Kasumi-1 (cell line): ENCODE data around the gene DBNL.
A peak's percentile ranks its signal among the peaks of the same experiment; 100 is the strongest.

Experiments
- DNase-seq, 2 experiments: peaks; one replicate each; lab custom pipeline; 2025; lab: John Stamatoyannopoulos, UW

The DBNL gene

DNA sequence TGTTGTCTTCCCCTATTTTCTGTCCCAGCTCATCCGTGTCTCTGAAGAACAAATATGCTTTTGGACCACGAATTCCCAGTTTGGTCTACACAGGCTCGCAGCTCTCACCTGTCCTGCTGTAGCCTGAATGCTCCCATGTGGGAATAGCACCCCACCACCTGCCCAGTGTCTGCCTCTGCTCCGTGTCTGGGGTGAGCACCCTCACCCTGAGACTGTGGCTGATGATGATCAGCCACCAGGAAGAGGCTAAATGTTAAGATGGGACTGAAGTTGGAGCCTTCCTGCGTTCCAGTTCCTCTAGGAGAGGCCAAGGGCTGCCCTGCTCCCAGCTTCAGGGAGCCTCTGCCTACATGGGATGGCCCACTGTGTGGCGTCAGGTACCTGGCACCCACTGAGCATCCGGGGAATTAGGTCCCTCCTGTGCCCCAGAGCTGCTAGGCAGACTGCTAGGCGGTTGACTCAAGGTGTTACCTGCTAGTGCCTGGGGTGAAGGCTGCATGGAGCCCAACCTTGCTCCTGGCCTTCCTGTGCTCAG, 17.2 kb downstream of the DBNL start:
- no peak for DNase-seq

DNA sequence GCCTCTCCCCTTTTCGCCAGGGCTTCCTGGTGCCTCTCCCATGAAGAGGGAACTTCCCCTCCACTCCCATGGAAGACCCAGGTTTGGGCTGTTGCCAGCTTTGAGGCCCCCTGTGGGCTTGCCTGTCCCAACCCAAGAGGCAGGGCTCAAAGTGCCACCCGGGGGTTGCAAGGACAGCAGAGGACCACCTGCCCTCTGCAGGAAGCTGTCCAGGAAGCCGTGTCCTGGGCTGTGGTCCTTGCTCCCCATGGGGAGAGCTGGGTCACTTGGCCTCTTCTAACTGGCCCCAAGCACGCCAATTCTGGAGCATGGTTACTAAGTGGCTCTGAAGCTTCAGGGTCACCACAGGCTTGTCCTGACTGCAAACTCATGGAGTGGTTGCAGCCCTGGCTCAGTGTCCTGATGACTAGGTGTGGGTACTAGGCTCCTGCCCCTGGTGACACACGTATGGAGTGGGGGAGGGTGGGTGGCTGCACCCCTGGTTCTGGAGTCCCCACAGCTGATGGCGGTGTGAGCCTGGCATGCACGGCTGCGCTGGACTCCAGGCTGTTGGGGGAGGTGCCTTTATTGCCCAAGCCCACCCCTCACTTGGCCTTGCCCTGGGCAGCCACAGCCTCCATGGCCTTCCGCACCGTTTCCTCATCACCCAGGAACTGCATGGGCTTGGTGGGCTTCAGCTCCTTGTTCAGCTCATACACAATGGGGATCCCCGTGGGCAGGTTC, 17.8 kb downstream of the DBNL start:
- DNase-seq = no peak

DNA sequence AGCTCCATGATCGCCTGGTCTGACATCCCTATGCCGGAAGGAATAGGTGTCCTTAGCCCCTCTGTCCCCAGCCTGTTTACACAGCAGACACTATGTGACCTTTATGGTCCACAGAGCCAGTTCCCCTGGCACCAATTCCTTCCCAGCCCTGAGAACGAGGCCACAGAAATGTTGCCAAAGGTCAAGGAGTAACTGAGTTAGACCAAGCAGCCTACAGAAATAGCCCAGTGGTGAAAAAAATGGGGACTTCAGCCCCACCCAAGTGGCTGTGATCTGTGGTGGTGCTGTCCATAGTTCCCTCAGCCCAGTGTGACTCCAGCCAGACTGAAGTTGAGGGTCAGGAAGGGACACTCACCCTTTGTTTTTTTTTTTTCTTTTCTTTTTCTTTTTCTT, 18.4 kb downstream of the DBNL start:
- DNase-seq = no peak

DNA sequence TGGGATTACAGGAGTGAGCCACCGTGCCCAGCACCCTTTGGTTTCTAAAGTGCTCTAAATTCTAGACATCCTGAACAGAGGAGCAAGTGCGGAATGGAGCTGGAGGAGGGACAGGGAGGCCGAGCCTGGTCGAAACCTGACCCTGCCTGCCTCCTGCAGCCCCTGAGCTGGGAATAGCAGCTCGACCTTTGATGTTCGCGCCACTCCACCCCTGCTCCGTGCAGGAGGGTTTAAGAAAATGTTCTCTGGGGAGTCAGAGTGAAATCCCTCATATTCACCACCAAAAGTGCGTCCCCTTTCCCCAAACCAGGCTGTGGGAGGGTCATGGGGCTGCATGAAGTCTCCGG, 19.0 kb downstream of the DBNL start:
- DNase-seq = no peak

DNA sequence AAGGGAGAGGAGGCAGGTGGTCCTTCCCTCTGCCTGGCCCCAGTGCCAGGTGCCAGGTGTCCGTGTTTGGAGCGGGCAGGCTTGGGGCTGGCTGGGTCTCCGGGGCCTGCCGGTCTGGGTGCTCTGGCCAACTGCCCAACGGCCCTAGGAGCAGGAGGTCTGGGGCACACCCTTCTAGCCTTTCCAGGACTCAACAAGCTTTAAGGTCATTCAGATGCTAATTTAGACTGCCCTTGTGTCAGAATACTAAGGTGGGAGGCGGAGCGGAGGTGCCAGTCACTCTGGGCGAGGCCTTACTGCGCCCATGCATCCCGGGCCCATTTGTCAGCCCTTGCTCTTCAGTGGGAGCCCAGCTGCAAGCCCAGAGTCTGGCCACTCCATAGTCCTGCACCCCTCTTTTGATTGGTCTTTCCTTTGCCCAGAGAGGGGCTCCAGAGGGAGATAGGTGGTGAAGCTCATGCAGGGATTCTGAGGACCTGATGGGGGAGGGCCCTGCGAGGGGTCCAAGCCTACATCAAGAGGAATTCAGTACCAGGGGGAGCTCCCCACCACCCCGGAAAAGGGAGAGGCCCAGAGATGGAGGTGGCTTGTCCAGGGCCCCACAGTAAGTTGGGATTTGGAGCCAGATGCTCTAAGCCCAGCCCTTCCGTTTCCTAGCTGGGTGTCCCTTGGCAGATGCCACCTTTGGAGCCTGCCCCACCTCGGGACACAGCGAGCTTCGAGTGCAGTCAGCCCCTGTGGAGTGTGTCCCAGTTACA, 19.6 kb downstream of the DBNL start:
- no peak for DNase-seq

DNA sequence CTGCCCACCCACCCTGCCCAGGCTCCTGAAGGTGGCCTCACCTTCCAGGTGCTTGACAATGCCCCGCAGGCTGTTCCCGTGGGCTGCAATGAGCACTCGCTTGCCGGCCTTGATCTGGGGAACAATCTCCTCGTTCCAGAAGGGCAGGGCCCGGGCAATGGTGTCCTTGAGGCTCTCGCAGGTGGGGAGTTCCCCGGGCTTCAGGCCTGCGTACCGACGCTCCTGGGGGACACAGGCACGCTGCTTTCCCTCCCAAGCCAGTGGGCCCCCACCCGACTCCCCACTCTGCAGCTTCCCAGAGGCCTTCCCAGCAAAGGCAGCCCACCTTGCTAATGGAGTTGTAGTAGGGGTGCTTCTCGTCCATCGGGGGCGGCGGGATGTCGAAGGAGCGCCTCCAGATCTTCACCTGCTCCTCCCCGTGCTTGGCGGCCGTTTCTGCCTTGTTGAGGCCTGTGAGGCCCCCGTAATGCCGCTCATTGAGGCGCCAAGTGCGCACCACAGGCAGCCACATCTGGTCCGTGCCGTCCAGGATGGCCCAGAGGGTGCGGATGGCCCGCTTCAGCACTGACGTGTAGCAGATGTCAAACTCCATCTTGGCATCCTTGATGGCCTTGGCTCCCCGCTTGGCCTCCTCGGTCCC, 20.4 kb downstream of the DBNL start:
- DNase-seq = no peak

DNA sequence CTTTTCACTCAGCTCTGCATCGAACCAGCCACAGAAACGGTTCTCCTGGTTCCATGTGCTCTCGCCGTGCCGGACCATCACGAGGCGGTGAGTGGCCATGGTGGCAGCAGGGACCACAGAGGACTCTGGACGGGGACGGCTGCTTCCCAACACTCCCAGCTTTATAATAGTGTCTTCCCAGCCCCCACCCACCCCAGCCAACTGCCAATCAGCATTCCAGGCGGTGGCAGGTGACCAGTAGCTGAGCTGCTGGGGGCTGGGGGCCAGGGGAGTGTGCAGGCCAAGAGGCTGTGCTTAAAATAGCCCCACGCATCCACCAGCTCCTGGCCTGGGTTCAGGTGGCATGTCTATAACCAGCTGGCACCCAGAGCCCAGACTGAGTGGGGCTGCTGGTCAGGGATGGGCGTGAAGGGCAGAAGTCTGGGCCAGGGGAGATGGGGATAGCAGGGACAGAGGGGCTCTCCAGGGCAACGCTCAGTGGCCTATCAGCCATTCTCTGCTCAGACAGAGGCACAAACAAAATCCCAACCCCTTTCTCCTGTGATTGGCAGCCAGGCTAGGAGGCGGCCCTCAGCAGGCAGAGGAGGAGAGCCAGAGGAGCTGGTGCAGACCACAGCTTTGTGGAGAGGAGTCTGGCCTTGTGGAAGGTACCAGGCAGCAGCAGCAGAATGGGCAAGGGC, 21.1 kb downstream of the DBNL start, which contains the start of gene PGAM2:
Gene PGAM2, minus strand, starts transcription at position 137 of the 680 bp plus-strand sequence. Its CDS starts 38 bp downstream, at position 99.
- DNase-seq = peak in 1 of 2 experiments; percentile 14

DNA sequence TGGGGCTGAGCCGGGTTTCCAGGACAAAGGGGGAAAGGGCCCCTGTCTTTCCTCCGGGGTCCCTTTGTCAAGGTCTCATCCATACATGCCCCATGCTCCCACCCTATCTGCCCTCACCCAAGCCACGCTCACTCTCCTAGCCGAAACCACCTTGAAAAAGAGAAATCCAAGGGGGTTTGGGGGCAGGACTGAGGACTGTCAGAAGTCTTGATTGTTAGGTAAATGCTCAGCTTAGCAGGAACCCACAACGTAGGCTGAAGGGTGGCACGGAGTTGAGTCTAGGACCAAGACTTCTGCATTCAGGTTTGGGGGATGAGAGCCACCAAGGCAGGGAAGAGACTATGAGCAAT, 21.6 kb downstream of the DBNL start:
- DNase-seq = no peak

DNA sequence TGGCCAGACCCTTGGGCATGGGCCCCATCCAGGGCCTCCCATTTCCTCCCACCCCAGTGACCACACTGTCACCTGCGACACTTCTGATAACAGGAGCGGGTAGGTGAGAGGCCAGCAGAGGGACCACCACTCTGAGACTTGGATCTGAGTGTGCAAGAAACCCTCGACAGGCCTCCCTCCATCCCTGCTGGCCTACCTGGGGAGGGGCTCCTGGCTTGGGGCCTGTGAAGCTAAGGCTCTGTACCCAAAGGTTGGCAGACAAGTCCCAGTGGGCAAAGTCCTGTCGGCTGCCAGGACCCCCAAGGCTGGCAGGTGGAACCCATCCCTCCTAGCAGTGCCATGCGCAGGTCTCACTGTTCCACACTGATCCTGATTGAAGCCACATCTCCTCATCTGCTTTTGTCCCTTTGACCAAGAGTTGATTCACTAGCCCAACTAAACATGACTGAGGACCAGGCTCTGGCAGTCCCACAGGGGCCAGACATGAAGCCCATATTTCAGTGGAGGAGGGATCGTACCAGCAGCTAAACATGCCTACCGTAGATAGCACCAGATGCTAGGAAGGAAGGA, 22.1 kb downstream of the DBNL start:
- DNase-seq = no peak

DNA sequence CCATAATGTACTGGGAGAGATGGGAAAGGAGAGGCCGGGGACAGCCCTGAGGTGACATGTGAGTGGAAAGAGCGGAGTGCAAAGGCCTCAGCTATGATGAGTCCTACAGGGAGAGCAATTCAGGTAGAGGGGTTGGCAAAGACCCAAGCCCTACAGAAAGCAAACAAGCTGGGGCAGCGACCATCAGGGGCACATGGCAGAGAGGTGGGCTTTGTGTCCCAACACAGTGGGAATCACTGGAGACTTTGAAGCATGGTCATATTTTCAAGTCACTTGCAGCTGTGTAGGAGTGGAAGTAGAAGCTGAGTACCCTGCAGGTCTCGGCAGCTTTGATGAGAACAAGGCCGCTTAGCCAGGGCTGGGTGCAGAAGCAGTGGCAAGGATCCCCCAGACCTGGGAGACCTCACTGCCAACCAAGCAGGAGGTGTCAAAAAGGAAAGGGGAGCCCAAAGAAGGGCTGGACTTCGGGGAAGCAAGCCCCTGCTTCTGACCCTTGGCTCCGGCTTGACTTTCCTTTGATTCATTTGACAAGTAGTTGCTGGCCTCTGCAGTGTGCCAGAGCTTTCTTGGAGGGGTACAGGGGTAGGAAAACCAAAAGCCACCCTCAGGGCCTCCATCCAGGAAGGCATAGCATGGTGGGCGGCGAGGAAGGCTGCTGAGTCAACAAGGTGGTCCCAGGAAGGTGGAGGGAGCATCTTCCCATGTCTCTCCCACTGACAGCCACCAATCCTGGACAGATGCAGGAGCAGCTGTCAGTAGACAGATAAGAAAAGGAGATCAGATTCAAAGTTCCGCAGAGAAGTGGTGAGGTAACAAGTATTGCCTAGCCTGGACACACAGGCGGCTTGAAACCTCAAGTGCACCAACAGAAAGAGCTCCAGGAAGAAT, 22.8 kb downstream of the DBNL start:
- no peak for DNase-seq

DNA sequence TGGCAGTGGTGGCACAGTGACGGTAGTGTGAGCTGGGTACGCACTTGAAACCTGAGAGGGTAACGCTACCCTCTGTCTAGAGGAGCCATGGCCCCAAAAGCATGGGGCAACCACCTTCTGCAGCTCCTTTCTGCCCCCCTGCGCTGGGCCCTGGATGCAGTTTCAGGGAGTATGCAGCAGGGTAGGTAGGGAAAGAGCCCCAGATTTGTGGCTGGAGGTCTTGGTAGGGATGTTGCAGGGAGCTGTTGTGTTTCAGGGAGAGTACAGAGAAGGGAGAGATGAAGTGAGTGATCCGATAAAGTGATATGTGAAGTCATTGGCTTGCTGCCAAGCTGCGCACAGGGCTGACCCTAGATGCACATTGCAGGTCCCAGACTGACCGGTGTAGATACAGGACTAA, 23.6 kb downstream of the DBNL start:
- no peak for DNase-seq

DNA sequence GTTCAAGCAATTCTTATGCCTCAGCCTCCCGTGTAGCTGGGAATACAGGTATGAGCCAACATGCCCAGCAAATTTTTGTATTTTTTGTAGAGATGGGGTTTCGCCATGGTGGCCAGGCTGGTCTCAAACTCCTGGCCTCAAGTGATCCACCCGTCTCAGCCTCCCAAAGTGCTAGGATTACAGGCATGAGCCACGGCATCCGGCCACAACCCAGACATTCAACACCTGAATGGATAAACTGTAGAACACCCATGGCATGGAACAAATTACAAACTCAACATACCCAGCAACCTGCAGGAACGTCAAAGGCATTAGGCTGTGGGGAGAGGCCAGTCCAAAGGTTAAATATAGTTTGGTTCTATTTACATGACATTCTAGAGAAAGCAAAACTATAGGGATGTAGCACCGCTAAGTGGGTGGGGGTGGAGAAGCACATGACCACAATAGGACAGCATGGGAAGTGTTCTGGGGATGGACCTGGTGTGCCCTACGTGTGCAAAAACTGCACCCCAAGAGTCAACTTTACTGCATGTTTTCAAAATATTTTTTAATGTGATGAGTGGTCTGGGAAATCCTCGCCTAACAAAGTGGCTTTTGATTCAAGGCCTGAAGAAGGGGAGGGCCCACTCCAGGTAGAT, 27.3 kb downstream of the DBNL start:
- DNase-seq = no peak

DNA sequence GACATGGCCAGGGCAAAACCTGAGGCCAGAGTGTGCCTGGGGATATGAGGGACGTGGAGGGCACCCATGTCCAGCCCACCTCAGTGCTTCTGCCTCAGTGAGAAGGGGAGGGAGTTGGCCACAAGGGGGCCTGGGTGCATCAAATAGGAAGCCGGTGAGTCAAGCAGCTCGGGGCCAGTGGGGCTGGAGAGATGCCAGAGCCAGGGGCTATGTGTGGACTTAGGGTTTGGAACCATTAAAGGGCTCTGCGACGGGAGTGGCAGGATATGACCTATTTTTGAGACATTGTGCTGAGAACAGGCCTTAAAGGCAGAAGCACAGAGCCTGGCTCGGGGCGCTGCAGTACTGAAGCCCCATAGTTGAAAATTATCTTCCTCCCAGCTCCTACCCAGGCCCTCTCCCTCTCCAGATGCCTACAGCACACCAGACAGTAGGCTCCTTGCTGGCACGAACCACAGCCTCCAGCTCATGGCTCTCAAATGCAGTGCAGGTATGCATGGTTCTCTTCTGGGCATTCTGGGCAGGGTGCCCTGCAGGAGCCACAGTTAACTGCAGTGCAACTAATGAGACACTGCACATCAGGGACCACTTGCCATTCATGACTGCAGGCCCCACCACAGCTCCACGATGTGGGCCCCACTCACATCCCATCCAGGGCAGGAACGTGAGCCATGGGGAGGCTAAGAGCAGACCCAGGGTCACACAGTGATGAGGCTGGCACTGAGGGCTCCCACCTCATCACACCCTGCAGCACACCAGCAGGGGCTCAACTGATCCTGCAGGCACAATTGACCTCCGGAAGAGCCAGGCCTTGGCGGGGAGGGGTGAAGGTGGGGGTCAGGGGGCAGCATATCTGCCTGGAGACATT, 28.1 kb downstream of the DBNL start:
- peak; percentile 70 to 84 for DNase-seq

DNA sequence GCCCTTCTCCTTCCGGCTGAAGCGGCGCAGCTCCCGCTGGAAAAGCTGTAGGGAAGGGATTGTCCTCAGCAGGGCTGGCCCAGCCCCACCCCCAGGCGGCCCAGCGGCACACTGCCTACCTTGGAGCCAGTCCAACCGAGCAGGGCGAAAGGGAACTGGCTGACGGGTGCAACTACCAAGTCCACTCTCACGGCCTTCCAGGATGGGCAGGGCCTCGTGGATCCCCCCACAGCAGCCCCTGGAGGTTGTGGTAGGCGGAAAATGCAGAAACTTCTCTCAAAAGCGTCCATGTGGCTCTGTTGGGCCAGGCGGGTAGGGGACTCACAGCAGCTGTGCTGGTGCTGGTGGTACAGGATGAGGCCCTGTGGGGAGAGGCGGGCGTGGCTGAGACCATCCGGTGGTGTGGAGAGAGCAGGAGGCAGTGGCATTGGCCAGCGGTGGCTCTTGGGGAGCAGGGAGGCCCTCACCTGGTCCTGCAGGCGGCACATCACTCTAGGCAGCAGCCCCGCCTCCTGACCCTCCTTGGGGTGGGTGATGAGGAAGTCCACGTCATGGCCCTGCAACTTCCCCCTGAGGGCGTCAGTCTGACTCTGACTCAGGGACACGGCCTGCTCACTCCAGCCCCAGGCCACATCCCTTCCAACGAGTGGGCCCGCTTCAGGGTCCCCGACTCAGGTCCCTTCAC, 29.3 kb downstream of the DBNL start:
- peak; percentile 54 to 82 for DNase-seq

DNA sequence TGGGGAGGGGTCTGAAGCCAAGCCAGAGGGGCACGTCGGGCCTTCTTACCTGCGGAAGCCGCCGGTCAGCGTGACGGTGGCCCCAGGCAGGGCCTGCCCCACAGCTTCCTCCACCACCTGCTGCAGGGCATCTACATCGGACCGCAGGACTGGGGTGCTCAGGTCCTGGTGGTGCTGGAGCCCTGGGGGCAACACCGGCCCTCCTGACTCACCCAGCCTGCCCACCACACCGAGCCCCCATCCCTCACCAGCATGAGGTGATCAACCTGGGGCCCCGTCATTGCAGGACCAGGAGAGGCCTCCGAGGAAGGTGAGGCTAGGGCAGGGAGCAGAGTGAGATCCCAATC, 29.8 kb downstream of the DBNL start:
- no peak for DNase-seq

DNA sequence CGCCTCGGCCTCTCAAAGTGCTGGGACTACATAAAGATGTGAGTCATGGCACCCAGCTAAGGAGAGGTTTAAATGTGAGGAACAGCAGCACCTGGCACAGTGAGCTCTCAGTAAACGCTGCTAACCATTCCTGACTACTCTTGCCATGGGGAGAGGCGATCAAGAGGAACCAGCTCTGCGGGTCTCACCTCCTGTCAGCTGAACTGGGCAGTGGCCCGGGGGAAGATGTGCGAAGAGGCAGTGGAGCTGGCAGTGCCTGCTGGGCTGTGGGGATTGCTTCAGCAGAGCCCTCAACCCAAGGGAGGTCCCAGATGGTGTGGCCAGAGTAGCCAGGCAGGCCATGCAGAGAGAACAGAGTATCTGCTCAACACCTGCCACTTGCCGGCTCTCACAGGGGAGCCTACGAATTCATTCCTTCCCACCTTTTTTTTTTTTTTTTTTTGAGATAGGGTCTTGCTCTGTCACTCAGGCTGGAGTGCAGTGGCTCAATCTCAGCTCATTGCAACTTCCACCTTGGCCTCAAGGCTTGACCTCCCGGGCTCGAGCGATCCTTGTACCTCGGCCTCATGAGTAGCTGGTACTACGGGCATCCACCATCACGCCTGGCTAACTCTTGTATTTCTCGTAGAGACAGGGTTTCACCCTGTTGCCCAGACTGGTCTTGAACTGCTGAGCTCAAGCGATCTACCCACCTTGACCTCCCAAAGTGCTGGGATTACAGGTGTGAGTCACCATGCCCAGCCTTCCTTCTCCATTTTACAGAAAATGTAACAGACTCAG, 31.0 kb downstream of the DBNL start:
- no peak for DNase-seq

DNA sequence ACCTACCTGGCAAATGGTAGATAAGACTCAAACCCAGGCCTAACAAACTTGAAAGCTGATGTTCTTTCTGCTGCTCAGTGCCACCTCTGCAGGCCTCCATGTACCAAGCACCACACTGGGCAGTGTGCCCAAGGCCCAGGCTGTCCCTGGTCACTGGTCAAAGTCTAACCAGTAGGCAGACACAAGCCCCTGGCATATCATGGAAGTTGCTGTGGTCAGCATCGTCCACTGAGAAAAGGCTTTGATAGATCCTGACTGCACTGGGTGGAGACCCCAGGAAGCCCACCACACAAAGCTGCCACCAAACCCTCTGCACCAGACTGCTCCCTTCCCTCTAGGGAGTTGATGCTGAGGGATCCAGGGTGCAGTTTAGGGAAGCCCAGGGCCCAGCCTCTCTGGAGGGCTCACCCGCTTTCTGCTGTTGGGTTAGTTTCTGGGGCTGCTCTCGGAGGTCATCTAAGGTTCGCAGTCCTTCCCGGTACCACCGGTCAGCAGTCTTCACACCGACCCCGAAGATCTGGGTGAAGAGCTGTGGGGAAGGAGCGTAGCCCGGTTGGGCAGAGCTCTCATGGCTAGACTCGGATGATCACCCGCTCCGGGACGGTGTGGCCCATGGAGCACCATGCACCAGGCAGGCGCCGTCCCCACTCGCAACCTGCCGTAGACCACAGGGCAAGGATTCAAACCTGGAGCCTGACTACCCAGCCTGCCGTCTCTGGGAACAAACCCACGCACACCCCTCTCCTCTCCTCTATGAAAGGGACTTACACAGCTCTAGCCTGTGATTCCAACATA, 31.8 kb downstream of the DBNL start:
- DNase-seq = no peak
